ENCODE data around the gene LEO1.

LEO1 gene

DNA sequence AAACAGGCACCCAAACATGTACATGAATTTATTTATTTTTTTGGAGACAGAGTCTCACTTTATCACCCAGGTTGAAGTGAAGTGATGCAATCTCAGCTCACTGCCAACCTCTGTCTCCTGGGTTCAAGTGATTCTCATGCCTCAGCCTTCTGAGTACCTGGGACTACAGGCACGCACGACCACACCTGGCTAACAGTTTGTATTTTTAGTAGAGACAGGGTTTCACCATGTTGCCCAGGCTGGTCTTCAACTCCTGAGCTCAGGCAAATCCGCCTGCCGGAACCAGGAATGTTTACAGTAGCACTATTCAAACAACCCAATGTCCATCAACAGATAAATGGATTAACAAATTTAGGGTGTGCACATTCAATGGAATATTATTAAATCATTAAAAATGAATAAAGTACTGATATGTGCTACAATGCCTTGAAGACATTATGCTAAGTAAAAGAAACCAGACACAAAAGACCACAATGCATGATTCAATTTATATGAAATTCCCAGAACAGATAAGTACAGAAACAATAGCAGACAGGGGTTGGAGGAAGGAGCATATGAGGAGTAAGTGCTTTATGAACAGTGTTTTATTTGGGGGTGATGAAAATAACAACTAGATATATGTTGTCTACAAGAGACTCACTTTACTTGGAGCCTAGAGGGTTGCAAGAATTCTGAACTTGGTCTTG, 1.3 kb downstream of the LEO1 start:
- TF ChIP-seq CTCF (IDR thresholded peaks at IDR 0.05; ENCODE audit: low read depth, low read length): no peak
- peaks cover 7% of the 10 kb centered on the region for H3K9me3 ChIP-seq (ENCODE audit: severe bottlenecking)
- no peak for DNase-seq
- peak overlapping the region; percentile 85 for H3K4me3 ChIP-seq (ENCODE audit: low read depth, low read length)
- no peak overlapping the region for H3K27ac ChIP-seq
- no peaks in the 10 kb centered on the region for H3K27me3 ChIP-seq (ENCODE audit: insufficient read depth, low read depth, severe bottlenecking)
- peaks cover 3% of the 10 kb centered on the region; the same call in 1 of the 2 replicates for H3K36me3 ChIP-seq

DNA sequence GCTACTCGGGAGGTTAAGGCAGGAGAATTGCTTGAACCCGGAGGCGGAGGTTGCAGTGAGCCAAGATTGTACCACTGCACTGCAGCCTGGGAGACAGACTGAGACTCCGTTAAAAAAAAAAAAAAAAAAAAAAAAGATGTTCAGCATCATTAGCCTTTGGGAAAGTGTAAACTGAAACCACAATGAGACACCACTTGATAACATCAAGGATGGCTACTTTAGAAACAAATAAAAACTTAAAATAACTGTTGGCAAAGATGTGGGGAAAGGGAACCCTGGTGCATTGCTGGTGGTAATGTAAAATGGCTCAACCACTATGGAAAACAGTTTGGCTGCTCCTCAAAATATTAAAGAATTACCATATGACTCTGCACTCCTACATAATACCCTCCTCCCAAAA, 1.9 kb downstream of the LEO1 start:
- Histone ChIP-seq H3K4me3 (ENCODE audit: low read depth, low read length) (no peak overlapping the region), H3K27ac (no peak overlapping the region), H3K27me3 (ENCODE audit: insufficient read depth, low read depth, severe bottlenecking) (no peaks in the 10 kb centered on the region), H3K9me3 (ENCODE audit: severe bottlenecking) (peaks cover 7% of the 10 kb centered on the region), H3K36me3 (peaks cover 5% of the 10 kb centered on the region)
- no peak for TF ChIP-seq CTCF (IDR thresholded peaks at IDR 0.05; ENCODE audit: low read depth, low read length)
- no peak for DNase-seq

DNA sequence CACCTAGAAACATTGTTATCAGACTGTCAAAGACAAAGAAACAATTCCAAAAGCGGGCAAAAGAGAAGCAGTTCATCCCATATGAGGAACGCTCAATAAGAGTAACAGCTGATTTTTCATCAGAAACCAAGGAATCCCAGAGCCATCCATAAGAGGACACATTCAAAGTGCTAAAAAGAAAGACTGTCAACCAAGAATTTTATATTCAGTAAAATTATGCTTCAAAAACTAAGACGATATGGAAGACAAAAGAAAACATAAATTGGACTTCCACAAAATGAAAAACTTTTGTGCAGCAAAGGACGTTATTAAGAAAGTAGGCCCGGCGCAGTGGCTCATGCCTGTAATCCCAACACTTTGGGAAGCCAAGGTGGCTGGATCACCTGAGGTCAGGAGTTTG, 4.0 kb downstream of the LEO1 start:
- TF ChIP-seq CTCF (IDR thresholded peaks at IDR 0.05; ENCODE audit: low read depth, low read length): no peak
- no peaks in the 10 kb centered on the region for H3K27me3 ChIP-seq (ENCODE audit: insufficient read depth, low read depth, severe bottlenecking)
- DNase-seq: no peak
- peaks cover 18% of the 10 kb centered on the region for H3K36me3 ChIP-seq
- H3K4me3 ChIP-seq (ENCODE audit: low read depth, low read length): no peak overlapping the region
- peaks cover 7% of the 10 kb centered on the region for H3K9me3 ChIP-seq (ENCODE audit: severe bottlenecking)
- no peak overlapping the region for H3K27ac ChIP-seq

DNA sequence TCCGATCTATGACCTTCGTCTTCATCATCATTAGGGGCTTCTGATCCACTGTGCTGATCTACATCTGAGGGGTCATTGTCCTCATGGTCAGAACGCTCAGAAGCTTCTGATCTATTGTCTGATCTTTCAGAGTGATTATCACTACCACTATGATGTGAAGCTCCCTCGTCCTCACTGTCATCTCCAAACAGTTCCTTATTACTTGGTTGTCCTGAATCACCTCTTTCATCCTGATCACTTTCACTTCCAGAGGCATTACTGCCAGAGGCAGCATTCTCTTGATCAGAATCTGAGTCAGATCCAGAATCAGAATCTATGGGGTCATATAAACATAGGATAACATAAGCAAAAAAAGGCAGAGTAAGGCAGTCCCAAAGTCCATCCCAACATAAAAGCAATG, 5.4 kb downstream of the LEO1 start:
- TF ChIP-seq CTCF (IDR thresholded peaks at IDR 0.05; ENCODE audit: low read depth, low read length): no peak
- H3K27ac ChIP-seq: no peak overlapping the region
- no peaks in the 10 kb centered on the region for H3K27me3 ChIP-seq (ENCODE audit: insufficient read depth, low read depth, severe bottlenecking)
- peaks cover 5% of the 10 kb centered on the region for H3K9me3 ChIP-seq (ENCODE audit: severe bottlenecking)
- DNase-seq: no peak
- H3K4me3 ChIP-seq (ENCODE audit: low read depth, low read length): no peak overlapping the region
- peaks cover 31% of the 10 kb centered on the region for H3K36me3 ChIP-seq

DNA sequence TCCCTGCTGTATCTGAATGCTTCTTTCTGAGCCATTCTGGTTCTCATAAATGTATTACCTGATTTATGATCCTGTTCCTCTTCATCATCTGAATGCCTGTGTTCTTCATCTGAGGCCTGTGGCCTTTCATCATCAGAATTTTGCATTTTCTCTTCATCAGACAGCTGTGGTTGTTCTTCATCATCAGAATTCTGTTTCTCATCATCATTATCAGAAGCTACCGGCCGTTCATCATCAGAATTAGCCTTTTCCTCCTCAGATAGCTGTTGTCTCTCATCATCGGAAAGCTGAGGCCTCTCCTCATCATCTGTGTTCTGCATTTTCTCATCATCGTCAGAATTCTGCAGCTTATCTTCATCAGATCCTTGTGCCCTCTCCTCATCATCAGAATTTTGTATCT, 5.9 kb downstream of the LEO1 start:
- H3K27me3 ChIP-seq (ENCODE audit: insufficient read depth, low read depth, severe bottlenecking): no peaks in the 10 kb centered on the region
- TF ChIP-seq CTCF (IDR thresholded peaks at IDR 0.05; ENCODE audit: low read depth, low read length): no peak

DNA sequence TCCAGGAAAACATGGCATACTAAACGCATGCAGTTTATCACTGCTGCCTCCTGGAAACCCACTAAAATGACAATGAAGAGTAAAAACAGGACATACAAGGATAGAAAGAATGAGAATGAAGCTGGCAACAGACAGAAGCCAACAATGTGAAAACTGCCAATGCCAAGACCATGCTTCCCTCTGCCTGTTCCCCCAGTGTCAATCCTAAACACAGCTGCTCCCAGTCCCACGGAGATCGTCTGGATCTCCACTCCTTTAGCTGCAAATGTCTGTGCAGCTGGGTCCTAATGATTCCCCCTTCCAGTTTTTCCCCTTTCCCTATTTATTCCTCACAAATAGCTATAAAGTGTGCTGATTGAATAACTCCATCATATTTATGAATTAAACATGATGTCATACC, 16.1 kb downstream of the LEO1 start:
- Histone ChIP-seq H3K27ac (no peak overlapping the region), H3K27me3 (ENCODE audit: insufficient read depth, low read depth, severe bottlenecking) (no peaks in the 10 kb centered on the region), H3K9me3 (ENCODE audit: severe bottlenecking) (no peaks in the 10 kb centered on the region), H3K4me3 (ENCODE audit: low read depth, low read length) (no peak overlapping the region), H3K36me3 (peaks cover 82% of the 10 kb centered on the region)
- TF ChIP-seq CTCF (IDR thresholded peaks at IDR 0.05; ENCODE audit: low read depth, low read length): no peak
- no peak for DNase-seq

More for the DNA sequence above, 5.9 kb downstream of the LEO1 start:
- Histone ChIP-seq H3K36me3 (peaks cover 34% of the 10 kb centered on the region), H3K4me3 (ENCODE audit: low read depth, low read length) (no peak overlapping the region), H3K9me3 (ENCODE audit: severe bottlenecking) (peaks cover 5% of the 10 kb centered on the region), H3K27ac (no peak overlapping the region)
- no peak for DNase-seq
